BJ (cell line): ENCODE data around the gene DRICH1. TPM values are rescaled to one million over a fixed set of nuclear protein-coding genes. Genes with fewer than 3 reads are reported as not detected.
"Not testable (repeated sequence)": the region's sequence is repeated elsewhere in the genome, so short reads cannot be mapped to it uniquely, and the experiment has no call there.

Experiments
- CTCF ChIA-PET: fragments of 350-600 bp; formaldehyde crosslinking; extraction: SDS; loops from one replicate; lab custom pipeline; 2021; ENCODE audit warnings: antibody characterized with exemption, inconsistent platforms; lab: Yijun Ruan, JAX
- POLR2A ChIA-PET: fragments of 300-600 bp; sonication (Branson Sonifier 250); formaldehyde crosslinking; extraction: SDS; loops from one replicate; lab custom pipeline; 2021; ENCODE audit warnings: antibody characterized with exemption; lab: Charles Lee
- DNase-seq: peaks from one replicate; pipeline ENCODE4 v3.0.0-alpha.2; 2011; ENCODE audit warnings: low read depth
- H3K27me3 ChIP-seq: 2 replicates; pipeline ENCODE4 v1.6.0; 2011; ENCODE audit warnings: low read length; ENCODE audit not compliant: control insufficient read depth, insufficient read depth
- H3K36me3 ChIP-seq: 2 replicates; pipeline ENCODE4 v1.5.1; 2011; ENCODE audit warnings: low read length; ENCODE audit not compliant: control insufficient read depth, insufficient read depth
- H3K4me3 ChIP-seq: 2 replicates; pipeline ENCODE4 v1.5.1; 2011; ENCODE audit warnings: low read depth, mild to moderate bottlenecking, control low read depth, low read length
- polyA plus RNA-seq: library from polyadenylated mRNA; depleted of rRNA; stranded (reverse); fragments of >200 nt; gene quantifications from 2 replicates; pipeline ENCODE4 v1.2.3, GENCODE V29; 2011; rRNA removed
- small RNA-seq: library from RNA; depleted of rRNA; stranded (forward); fragments of <200 nt; gene quantifications from one replicate; pipeline ENCODE3, GENCODE V24; 2012; ENCODE audit warnings: low replicate concordance, low read depth; ENCODE audit not compliant: insufficient read length
- TF ChIP-seq, protein P1 (sequence below): IDR thresholded peaks from 2 replicates; pipeline ENCODE4 v1.5.1; 2011; ENCODE audit warnings: low read depth, mild to moderate bottlenecking, control low read depth, inconsistent platforms, low read length, moderate library complexity; ENCODE audit not compliant: insufficient read depth

The DRICH1 gene
- polyA plus RNA-seq, 1 experiment: not detected

DNA sequence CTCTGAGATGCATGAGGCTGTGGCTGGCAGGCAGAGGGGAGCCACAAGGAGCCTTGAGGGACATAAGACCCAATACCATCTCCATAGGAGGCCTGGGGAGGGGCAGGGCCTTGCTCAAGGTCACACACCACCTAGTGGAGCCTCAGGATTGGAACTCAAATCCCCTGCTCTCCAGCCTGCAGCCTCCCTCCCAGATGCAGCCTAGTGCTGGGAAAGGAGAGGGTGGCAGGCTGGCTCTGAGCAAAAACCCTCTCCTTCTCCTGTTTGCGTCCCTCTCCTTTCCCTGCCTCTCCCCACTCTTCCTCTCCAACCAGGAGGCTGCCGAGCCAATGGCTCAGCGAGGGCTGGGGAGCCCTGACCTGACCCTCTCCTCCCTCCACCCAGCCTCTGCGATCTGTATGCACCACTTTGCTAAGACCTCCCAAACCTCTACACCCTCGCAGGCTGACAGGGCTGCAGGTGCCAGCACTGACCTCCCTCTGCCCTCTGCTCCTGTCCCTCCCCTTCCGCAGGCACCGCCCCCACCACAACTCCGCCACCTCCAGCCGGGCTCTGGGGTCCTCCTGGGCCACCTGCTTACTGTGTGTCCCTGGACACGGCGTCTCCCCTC lies 66.7 kb downstream of the DRICH1 start:
- CTCF ChIA-PET: interaction anchor here (1.6 to 2.5 kb wide), 2 partner anchors 18 to 26 kb away, joined by 4 to 8 read pairs; no protein-coding TSS in a partner anchor
- POLR2A ChIA-PET: no interaction called here
- TF ChIP-seq, protein P1, sequence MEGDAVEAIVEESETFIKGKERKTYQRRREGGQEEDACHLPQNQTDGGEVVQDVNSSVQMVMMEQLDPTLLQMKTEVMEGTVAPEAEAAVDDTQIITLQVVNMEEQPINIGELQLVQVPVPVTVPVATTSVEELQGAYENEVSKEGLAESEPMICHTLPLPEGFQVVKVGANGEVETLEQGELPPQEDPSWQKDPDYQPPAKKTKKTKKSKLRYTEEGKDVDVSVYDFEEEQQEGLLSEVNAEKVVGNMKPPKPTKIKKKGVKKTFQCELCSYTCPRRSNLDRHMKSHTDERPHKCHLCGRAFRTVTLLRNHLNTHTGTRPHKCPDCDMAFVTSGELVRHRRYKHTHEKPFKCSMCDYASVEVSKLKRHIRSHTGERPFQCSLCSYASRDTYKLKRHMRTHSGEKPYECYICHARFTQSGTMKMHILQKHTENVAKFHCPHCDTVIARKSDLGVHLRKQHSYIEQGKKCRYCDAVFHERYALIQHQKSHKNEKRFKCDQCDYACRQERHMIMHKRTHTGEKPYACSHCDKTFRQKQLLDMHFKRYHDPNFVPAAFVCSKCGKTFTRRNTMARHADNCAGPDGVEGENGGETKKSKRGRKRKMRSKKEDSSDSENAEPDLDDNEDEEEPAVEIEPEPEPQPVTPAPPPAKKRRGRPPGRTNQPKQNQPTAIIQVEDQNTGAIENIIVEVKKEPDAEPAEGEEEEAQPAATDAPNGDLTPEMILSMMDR: peak; percentile 14; the same call in 1 of the 2 replicates
- DNase-seq: no peak
- Histone ChIP-seq H3K4me3 (no peak overlapping the region), H3K27me3 (peaks cover 27% of the 10 kb centered on the region), H3K36me3 (no peaks in the 10 kb centered on the region)

DNA sequence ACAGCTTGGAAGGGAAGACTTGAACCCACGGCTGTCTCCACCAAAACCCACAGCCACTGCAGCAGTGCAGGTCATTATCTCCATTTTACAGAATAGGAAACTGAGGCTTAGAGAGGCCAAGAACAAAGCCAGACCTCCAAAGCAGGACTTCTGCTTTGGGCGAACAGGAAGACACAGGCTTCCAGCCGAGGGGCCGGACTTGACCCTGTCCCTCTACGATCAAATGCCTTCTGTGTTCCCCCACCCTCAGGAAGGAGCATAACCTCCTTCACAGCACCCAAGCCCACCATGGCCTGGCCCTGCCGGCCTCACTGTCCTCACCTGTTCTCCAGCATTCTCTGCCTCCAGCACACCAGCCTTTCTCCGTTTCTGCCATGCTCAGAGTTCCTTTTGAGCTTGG lies 67.8 kb downstream of the DRICH1 start:
- peaks cover 27% of the 10 kb centered on the region for H3K27me3 ChIP-seq
- CTCF ChIA-PET: interaction anchor here (2.5 kb wide), 1 partner anchor 27 kb away, joined by 8 read pairs; no protein-coding TSS in a partner anchor
- TF ChIP-seq, protein P1: no peak
- DNase-seq: no peak
- H3K4me3 ChIP-seq: no peak overlapping the region
- POLR2A ChIA-PET: no interaction called here
- H3K36me3 ChIP-seq: no peaks in the 10 kb centered on the region

DNA sequence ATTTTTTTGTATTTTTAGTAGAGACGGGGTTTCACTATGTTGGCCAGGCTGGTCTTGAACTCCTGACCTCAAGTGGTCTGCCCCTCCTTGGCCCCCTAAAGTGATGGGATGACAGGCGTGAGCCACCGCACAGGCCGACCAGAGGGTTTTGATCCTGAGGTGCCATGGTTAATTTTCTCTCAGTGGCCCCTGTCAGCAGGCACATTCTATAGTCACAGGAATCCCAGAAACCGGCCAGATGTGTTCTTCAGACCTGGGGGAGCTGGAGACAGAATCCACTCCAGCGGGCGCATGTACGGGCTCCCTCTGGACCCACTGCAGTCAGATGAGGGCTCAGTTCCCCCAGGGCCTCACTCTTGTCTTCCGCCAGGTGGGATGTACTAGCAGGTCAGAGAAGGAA lies 69.0 kb downstream of the DRICH1 start:
- H3K27me3 ChIP-seq: peaks cover 25% of the 10 kb centered on the region
- no peak overlapping the region for H3K4me3 ChIP-seq
- POLR2A ChIA-PET: no interaction called here
- no peak for DNase-seq
- CTCF ChIA-PET: interaction anchor here (2.6 kb wide), 1 partner anchor 28 kb away, joined by 8 read pairs; no protein-coding TSS in a partner anchor
- TF ChIP-seq, protein P1: no peak
- H3K36me3 ChIP-seq: no peaks in the 10 kb centered on the region

DNA sequence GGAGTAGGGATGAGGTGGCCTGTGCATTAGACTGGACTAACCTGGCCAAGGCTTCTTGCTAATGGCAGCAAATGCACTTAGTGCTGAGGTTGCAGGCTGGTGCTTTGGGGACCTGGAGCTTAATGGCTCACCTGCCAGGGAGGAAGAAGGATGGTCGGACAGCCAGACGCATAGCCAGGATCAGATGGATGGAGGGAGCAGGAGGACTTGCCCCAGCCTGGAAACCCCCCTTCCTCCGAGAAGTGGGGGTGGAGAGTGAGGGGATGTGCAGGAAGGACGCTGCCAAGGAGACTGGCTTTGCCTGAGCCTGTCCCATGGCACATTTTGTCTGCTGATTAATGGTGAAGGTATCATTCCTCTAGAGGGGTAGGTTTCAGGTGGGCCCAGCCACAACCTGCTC lies 69.9 kb downstream of the DRICH1 start:
- H3K36me3 ChIP-seq: no peaks in the 10 kb centered on the region
- CTCF ChIA-PET: interaction anchor here (2.6 kb wide), 1 partner anchor 29 kb away, joined by 8 read pairs; no protein-coding TSS in a partner anchor
- H3K27me3 ChIP-seq: peaks cover 22% of the 10 kb centered on the region
- no peak for DNase-seq
- no peak overlapping the region for H3K4me3 ChIP-seq
- POLR2A ChIA-PET: no interaction called here
- TF ChIP-seq, protein P1: no peak

DNA sequence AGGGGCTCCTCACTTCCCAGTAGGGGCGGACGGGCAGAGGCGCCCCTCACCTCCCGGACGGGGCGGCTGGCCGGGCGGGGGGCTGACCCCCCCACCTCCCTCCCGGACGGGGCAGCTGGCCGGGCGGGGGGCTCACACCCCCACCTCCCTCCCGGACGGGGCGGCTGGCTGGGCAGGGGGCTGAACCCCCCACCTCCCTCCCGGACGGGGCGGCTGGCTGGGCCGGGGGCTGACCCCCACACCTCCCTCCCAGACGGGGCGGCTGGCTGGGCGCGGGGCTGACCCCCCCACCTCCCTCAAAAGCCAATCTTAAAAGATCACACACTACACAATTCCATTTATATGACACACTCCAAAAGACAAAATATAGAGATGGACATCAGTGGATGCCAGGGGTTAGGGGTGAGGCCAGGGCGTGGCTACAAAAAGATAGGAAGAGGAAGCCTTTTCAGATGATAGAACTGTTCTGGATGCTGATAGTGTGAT lies 71.1 kb downstream of the DRICH1 start:
- H3K36me3 ChIP-seq, CTCF ChIA-PET, H3K4me3 ChIP-seq, DNase-seq, POLR2A ChIA-PET: not testable (repeated sequence)
- peaks cover 16% of the 10 kb centered on the region for H3K27me3 ChIP-seq

DNA sequence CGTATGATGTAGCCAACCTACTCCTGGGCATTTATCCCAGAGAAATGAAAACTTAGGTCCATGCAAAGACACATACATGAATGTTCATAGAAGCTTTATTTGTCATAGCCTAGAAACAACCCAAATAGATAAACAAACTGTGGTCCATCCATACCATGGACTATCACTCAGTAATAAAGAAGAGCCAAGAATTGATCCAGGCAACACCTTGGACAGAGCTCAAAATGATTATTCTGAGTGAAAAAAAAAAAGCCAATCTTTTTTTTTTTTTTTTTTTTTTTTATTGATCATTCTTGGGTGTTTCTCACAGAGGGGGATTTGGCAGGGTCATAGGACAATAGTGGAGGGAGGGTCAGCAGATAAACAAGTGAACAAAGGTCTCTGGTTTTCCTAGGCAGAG lies 71.9 kb downstream of the DRICH1 start:
- CTCF ChIA-PET: interaction anchor here (1.1 kb wide), 1 partner anchor 31 kb away, joined by 4 read pairs; no protein-coding TSS in a partner anchor
- H3K27me3 ChIP-seq, DNase-seq, H3K4me3 ChIP-seq, POLR2A ChIA-PET, H3K36me3 ChIP-seq: not testable (repeated sequence)

Small RNA genes within 50 kb of the gene (small RNA-seq; reads per million reads assigned to genes)
- not detected for gene AP000346.3

Other genes starting within 250 kb of the DRICH1 start
- not detected in 2 replicates for gene IGLL1, start 52.0 kb downstream of the DRICH1 start, polyA plus RNA-seq
- gene RGL4, start 58.7 kb upstream of the DRICH1 start, polyA plus RNA-seq: not detected in 2 replicates
- 1.4 TPM in 2 replicates for gene ZNF70, start 118.8 kb upstream of the DRICH1 start, polyA plus RNA-seq
- gene VPREB3, start 122.1 kb upstream of the DRICH1 start, polyA plus RNA-seq: 0.21 TPM in 1 of 2 replicates, not detected in the other
- 2.6 and 4.0 TPM in 2 replicates for gene C22orf15, start 130.7 kb upstream of the DRICH1 start, polyA plus RNA-seq
- 22.1 and 22.5 TPM in 2 replicates for gene CHCHD10, start 135.7 kb upstream of the DRICH1 start, polyA plus RNA-seq
- gene MMP11, start 140.5 kb upstream of the DRICH1 start, polyA plus RNA-seq: 14.5 and 38.1 TPM in 2 replicates
- gene SMARCB1, start 154.6 kb upstream of the DRICH1 start, polyA plus RNA-seq: 136 and 174 TPM in 2 replicates
- gene DERL3, start 206.7 kb upstream of the DRICH1 start, polyA plus RNA-seq: 0.47 and 0.71 TPM in 2 replicates
- 9.6 and 14.7 TPM in 2 replicates for gene SLC2A11, start 225.6 kb upstream of the DRICH1 start, polyA plus RNA-seq